GM12878 (cell line): ENCODE measurements around the gene LYPLAL1. TPM values are rescaled to one million over a fixed set of nuclear protein-coding genes. Genes with fewer than 3 reads are reported as not detected.
A peak's percentile ranks its signal among the peaks of the same experiment; 100 is the strongest.

Source experiments
- ATAC-seq: fragments of 200-7000 bp; cut with Tn5 transposase; 3 replicates; pipeline ENCODE4 v1.9.1; 2020; ENCODE audit warnings: mild to moderate bottlenecking, moderate library complexity
- BruUV-seq: library from RNA; stranded (reverse); fragments of 400-500 nt; replicated peaks from 2 replicates; lab custom pipeline; 2021; lab: Mats Ljungman, UMichigan
- CTCF ChIA-PET: fragments of 300-600 bp; sonication (Branson Sonifier 250); formaldehyde crosslinking; extraction: SDS; loops from one replicate; lab custom pipeline; 2021; ENCODE audit warnings: inconsistent platforms; lab: Yijun Ruan, JAX
- POLR2A ChIA-PET: fragments of 350-600 bp; formaldehyde crosslinking; extraction: SDS; loops from one replicate; lab custom pipeline; 2021; ENCODE audit warnings: inconsistent platforms; lab: Charles Lee
- RAD21 ChIA-PET: fragments of 300-600 bp; sonication (Branson Sonifier 250); formaldehyde crosslinking; loops from one replicate; lab custom pipeline; 2023; ENCODE audit warnings: antibody characterized with exemption; ENCODE audit not compliant: unreplicated experiment; lab: Charles Lee
- SMC1A ChIA-PET: fragments of 300-600 bp; sonication (Branson Sonifier 250); formaldehyde crosslinking; loops from one replicate; lab custom pipeline; 2023; ENCODE audit not compliant: unreplicated experiment, uncharacterized antibody; lab: Charles Lee
- DNase-seq: peaks from one replicate; pipeline ENCODE4 v3.0.0-alpha.2; 2011; ENCODE audit warnings: low read depth, low spot score
- FAIRE-seq: peaks from 3 replicates; lab custom pipeline; 2011; peaks lifted over from hg19 to GRCh38; lab: Jason Lieb, UNC
- H2AFZ ChIP-seq: 2 replicates; pipeline ENCODE4 v1.6.0; 2011; ENCODE audit warnings: low read depth, low read length, control low read depth; ENCODE audit not compliant: control insufficient read depth
- H3K27ac ChIP-seq: 2 replicates; pipeline ENCODE4 v1.5.1; 2011; ENCODE audit warnings: control low read depth; ENCODE audit not compliant: control insufficient read depth, insufficient read depth
- H3K27me3 ChIP-seq, 2 experiments: replicated peaks in 1 of 2; 2 replicates each; pipeline versions ENCODE4 v1.6.0 to v1.6.1; 2011; ENCODE audit warnings: low read length in 1 of 2; ENCODE audit not compliant: control insufficient read depth in 2 of 2, insufficient read depth in 2 of 2
- H3K36me3 ChIP-seq, 2 experiments: 2 replicates each; pipeline ENCODE4 v1.5.1; 2011; ENCODE audit warnings: low read length in 1 of 2; ENCODE audit not compliant: control insufficient read depth in 2 of 2, insufficient read depth in 2 of 2
- H3K4me1 ChIP-seq: 2 replicates; pipeline ENCODE4 v1.6.1; 2011; ENCODE audit warnings: mild to moderate bottlenecking, low read length, moderate library complexity, mixed read lengths; ENCODE audit not compliant: control insufficient read depth, insufficient read depth
- H3K4me2 ChIP-seq: 2 replicates; pipeline ENCODE4 v1.6.0; 2011; ENCODE audit warnings: control low read depth; ENCODE audit not compliant: control insufficient read depth, insufficient read depth
- H3K4me3 ChIP-seq: fragments of 200-600 bp; sonication (generic); 2 replicates; pipeline ENCODE4 v1.5.1; 2016
- H3K79me2 ChIP-seq: 2 replicates; pipeline ENCODE4 v1.6.0; 2011; ENCODE audit warnings: low read length; ENCODE audit not compliant: control insufficient read depth, insufficient read depth
- H3K9ac ChIP-seq: 2 replicates; pipeline ENCODE4 v1.8.0; 2011; ENCODE audit warnings: low read length, control low read depth, mixed read lengths; ENCODE audit not compliant: control insufficient read depth, insufficient read depth
- H3K9me3 ChIP-seq: replicated peaks from 3 replicates; pipeline ENCODE4 v1.5.1; 2011; ENCODE audit warnings: mild to moderate bottlenecking, low read length; ENCODE audit not compliant: control insufficient read depth, insufficient read depth
- H4K20me1 ChIP-seq: 2 replicates; pipeline ENCODE4 v1.6.0; 2011; ENCODE audit not compliant: control insufficient read depth, insufficient read depth
- ATF2 ChIP-seq: IDR thresholded peaks from 2 replicates; pipeline ENCODE4 v1.6.1; 2012; ENCODE audit warnings: low read length, inconsistent platforms
- CHD4 ChIP-seq: fragments of 200-600 bp; sonication (generic); IDR thresholded peaks from 2 replicates; pipeline ENCODE4 v1.6.1; 2016; ENCODE audit warnings: mild to moderate bottlenecking
- MEF2A ChIP-seq: IDR thresholded peaks from 2 replicates; pipeline ENCODE4 v1.6.1; 2011; ENCODE audit warnings: low read depth, mild to moderate bottlenecking, low read length, moderate library complexity; ENCODE audit not compliant: insufficient read depth
- NR2C1 ChIP-seq: fragments of 450-650 bp; IDR thresholded peaks from 2 replicates; pipeline ENCODE4 v1.6.1; 2017; ENCODE audit warnings: antibody characterized with exemption, mild to moderate bottlenecking, moderate library complexity
- POLR2AphosphoS2 ChIP-seq: IDR thresholded peaks from 2 replicates; pipeline ENCODE4 v1.6.1; 2011; ENCODE audit warnings: low read depth, mild to moderate bottlenecking, low read length, improper control_type of control experiment, moderate library complexity
- RFX5 ChIP-seq: IDR thresholded peaks from 2 replicates; pipeline ENCODE4 v1.6.1; 2011; ENCODE audit warnings: low read depth, low read length, improper control_type of control experiment
- SMC3 ChIP-seq: IDR thresholded peaks from 2 replicates; pipeline ENCODE4 v1.6.1; 2011; ENCODE audit warnings: low read length, improper control_type of control experiment, borderline replicate concordance
- ZNF384 ChIP-seq: IDR thresholded peaks from 2 replicates; pipeline ENCODE4 v1.6.1; 2012; ENCODE audit warnings: low read depth, mild to moderate bottlenecking, low read length, improper control_type of control experiment, borderline replicate concordance
- ZNF592 ChIP-seq: fragments of 450-650 bp; IDR thresholded peaks from 2 replicates; pipeline ENCODE4 v1.6.1; 2017; ENCODE audit warnings: mild to moderate bottlenecking, moderate library complexity
- ZZZ3 ChIP-seq: IDR thresholded peaks from 2 replicates; pipeline ENCODE4 v1.6.1; 2011; ENCODE audit warnings: low read depth; ENCODE audit not compliant: control insufficient read depth, insufficient read length
- WGBS: methylation state at CpG from one replicate; pipeline ENCODE4 v1.1.6; 2016; ENCODE audit warnings: low lambda C conversion rate; ENCODE audit not compliant: insufficient replicate concordance, insufficient coverage; ENCODE audit errors: missing lambda C conversion rate; 5-methylcytosine and 5-hydroxymethylcytosine counted together
- in situ Hi-C: fragments of 300-500 bp; cut with MboI; formaldehyde crosslinking; loops from 9 replicates; pipeline ENCODE4 v1.14.3; 2018; ENCODE audit warnings: mixed read lengths
- intact Hi-C: fragments of 100-400 bp; cut with micrococcal nuclease; formaldehyde crosslinking; loops from one replicate; pipeline ENCODE4 v1.14.2; 2022; ENCODE audit not compliant: unreplicated experiment
- polyA plus RNA-seq, 11 experiments: library from polyadenylated mRNA; depleted of rRNA in 4 of 11; unstranded in 6 of 11; stranded (reverse) in 5 of 11; fragments of >200 nt; fragmentation: Nextera tagmentation in 4 of 11; fragmentation: Illumina TruSeq in 1 of 11; extraction: Ambion mirVana in 4 of 11; extraction: Trizol in 1 of 11; gene quantifications; 1 replicate in 1 of 11; 2 replicates in 10 of 11; pipeline versions ENCODE4 v1.2.1 to v1.2.3, GENCODE V29; 2011 to 2016; ENCODE audit warnings: inconsistent platforms in 2 of 11, missing spikeins in 2 of 11, low read depth in 1 of 11
- total RNA-seq, 4 experiments: library from RNA; depleted of rRNA in 3 of 4; stranded (reverse); fragments of >200 nt in 3 of 4; fragmentation: Illumina TruSeq in 1 of 4; extraction: Trizol in 1 of 4; gene quantifications; 2 replicates each; pipeline versions ENCODE4 v1.2.1 to v1.2.3, GENCODE V29; 2013 to 2021
- TF ChIP-seq, protein P1 (sequence below): fragments of 450-650 bp; formaldehyde crosslinking; IDR thresholded peaks from 2 replicates; pipeline ENCODE4 v1.5.0; 2022; ENCODE audit warnings: mild to moderate bottlenecking, missing genetic modification characterization

The LYPLAL1 gene
- total and polyA plus RNA-seq, 10 of the 15 experiments (the other 5 are each of a cell fraction or from before 2014, with no cell fraction given): 19.4 to 112 (median 40.5) TPM

DNA sequence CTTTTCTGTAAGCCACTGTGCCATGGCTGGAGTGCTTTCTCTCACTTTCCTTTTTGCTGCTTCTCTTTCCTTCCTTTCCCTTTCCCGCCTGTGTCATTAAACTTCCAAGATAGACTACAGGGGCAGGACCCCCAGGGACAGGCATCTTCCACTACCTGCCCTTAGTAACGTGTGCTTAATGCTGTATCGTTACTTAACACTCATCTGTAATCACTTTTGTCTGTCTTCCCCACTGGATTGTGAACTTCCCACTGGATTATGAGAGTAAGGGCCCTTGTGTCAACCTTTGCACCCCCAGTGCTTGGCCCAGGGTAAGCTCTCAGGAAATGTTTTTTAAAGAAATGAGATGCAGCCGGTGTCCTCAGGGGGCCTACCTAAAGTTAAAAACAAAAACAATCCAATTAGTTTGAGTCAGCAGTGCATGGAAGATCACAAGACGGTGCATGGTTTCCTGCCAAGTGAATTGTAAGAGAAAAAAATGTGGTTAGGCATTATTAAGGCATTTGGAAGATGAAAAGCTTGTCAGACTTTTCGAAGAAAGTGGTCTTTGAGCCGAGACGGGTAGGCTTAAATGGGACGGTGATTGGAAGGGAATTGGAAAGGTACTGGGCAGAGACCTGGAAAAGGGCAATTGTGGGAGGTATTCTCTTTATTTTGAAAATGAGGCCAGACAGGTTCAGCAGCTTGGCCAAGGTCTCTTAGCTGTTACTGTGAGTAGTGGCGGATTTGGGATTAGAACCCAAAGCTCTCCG lies 958 bp downstream of the LYPLAL1 start (continued):
- TF ChIP-seq, protein P1, sequence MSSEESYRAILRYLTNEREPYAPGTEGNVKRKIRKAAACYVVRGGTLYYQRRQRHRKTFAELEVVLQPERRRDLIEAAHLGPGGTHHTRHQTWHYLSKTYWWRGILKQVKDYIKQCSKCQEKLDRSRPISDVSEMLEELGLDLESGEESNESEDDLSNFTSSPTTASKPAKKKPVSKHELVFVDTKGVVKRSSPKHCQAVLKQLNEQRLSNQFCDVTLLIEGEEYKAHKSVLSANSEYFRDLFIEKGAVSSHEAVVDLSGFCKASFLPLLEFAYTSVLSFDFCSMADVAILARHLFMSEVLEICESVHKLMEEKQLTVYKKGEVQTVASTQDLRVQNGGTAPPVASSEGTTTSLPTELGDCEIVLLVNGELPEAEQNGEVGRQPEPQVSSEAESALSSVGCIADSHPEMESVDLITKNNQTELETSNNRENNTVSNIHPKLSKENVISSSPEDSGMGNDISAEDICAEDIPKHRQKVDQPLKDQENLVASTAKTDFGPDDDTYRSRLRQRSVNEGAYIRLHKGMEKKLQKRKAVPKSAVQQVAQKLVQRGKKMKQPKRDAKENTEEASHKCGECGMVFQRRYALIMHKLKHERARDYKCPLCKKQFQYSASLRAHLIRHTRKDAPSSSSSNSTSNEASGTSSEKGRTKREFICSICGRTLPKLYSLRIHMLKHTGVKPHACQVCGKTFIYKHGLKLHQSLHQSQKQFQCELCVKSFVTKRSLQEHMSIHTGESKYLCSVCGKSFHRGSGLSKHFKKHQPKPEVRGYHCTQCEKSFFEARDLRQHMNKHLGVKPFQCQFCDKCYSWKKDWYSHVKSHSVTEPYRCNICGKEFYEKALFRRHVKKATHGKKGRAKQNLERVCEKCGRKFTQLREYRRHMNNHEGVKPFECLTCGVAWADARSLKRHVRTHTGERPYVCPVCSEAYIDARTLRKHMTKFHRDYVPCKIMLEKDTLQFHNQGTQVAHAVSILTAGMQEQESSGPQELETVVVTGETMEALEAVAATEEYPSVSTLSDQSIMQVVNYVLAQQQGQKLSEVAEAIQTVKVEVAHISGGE (CRISPR knock-in tag): no peak
- TF ChIP-seq RFX5: no peak
- TF ChIP-seq SMC3: no peak
- TF ChIP-seq NR2C1: no peak
- TF ChIP-seq ZNF384: peak; percentile 70; the same call in 1 of the 2 replicates
- no peak for TF ChIP-seq CHD4
- TF ChIP-seq POLR2AphosphoS2: peak; percentile 37; the same call in 1 of the 2 replicates

- Histone ChIP-seq H3K9me3 (no peaks in the 10 kb centered on the region; the same call in 2 of the 3 replicates), H3K79me2 (peaks cover 39% of the 10 kb centered on the region), H3K27ac (peak overlapping the region; percentile 93), H2AFZ (no peak overlapping the region), H3K4me3 (peak overlapping the region; percentile 93), H4K20me1 (no peaks in the 10 kb centered on the region), H3K36me3 (peaks cover 0 to 4% of the 10 kb centered on the region in 2 experiments; a peak in 1 of 4 replicates), H3K4me2 (peak overlapping the region; percentile 98), H3K9ac (peak overlapping the region; percentile 88), H3K4me1 (peaks cover 9% of the 10 kb centered on the region), H3K27me3 (no peaks in the 10 kb centered on the region)
- ChIA-PET RAD21 (interaction anchor here (0.7 to 7.2 kb wide), 3 partner anchors 13 to 85 kb away, joined by 3 to 134 read pairs (median 5); no protein-coding TSS in a partner anchor), POLR2A (interaction anchor here (0.8 to 5.3 kb wide), 3 partner anchors 12 to 85 kb away, joined by 3 to 98 read pairs (median 3); no protein-coding TSS in a partner anchor), CTCF (interaction anchor here (0.9 to 5.5 kb wide), 4 partner anchors 13 to 210 kb away, joined by 4 to 74 read pairs (median 6); no protein-coding TSS in a partner anchor), SMC1A (interaction anchor here (0.7 to 6.9 kb wide), 9 partner anchors 12 to 867 kb away, joined by 3 to 173 read pairs (median 5); no protein-coding TSS in a partner anchor)
- in situ Hi-C loops: loop anchor here (25.0 kb wide), 1 partner anchor 1062 kb away; no protein-coding TSS in a partner anchor
- DNase-seq (no peak), FAIRE-seq (peak; percentile 75), ATAC-seq (peak; percentile 27)
- WGBS: 0% methylated on average over 3 of the region's 3 CpGs
- BruUV-seq: TSS peak; percentile 63
- intact Hi-C loops: loop anchor here (2.0 kb wide), 2 partner anchors 14 to 86 kb away; no protein-coding TSS in a partner anchor
- TF ChIP-seq ZNF592 (peak; percentile 45; the same call in 1 of the 2 replicates), ZZZ3 (no peak), MEF2A (peak; percentile 33; the same call in 1 of the 2 replicates), ATF2 (no peak; the same call in 1 of the 2 replicates)
Measured at GRCh38 chr1:219175212-219175564, 1.5 kb downstream of the LYPLAL1 start.
